Measurements from ENCODE around the gene USP12. TPM values are rescaled to one million over a fixed set of nuclear protein-coding genes. Genes with fewer than 3 reads are reported as not detected.

The USP12 gene
- total RNA-seq, 3 donors from 2014 or later (not counting 1 experiment from before 2014, with no cell fraction given): 44.3 to 55.3 (median 50.9) TPM

GRCh38 chr13:27038323-27038722 lies 133.3 kb downstream of the USP12 start:
- H3K27ac Mint-ChIP-seq: no peak overlapping the region
- Histone ChIP-seq H3K4me1 (ENCODE audit: control insufficient read depth, insufficient read depth, low read length) (peaks cover 7% of the 10 kb centered on the region), H3K27me3 (ENCODE audit: control insufficient read depth, insufficient read depth, low read length) (no peaks in the 10 kb centered on the region), H3K36me3 (ENCODE audit: control insufficient read depth, insufficient read depth, low read length) (no peaks in the 10 kb centered on the region), H3K9me3 (ENCODE audit: control insufficient read depth, insufficient read depth, low read length) (no peaks in the 10 kb centered on the region), H3K27ac (ENCODE audit: low read length) (no peak overlapping the region), H3K4me3 (ENCODE audit: low read length) (no peak overlapping the region)
- no peak overlapping the region for H3K4me3 Mint-ChIP-seq
- intact Hi-C loops (cut with micrococcal nuclease): no loop called here
- no peaks in the 10 kb centered on the region for H3K36me3 Mint-ChIP-seq
- no peaks in the 10 kb centered on the region for H3K9me3 Mint-ChIP-seq
- peaks cover 21 to 33% of the 10 kb centered on the region in 2 donors for H3K27me3 Mint-ChIP-seq (ENCODE audit: low read depth in 2 of 2)
- no peak for TF ChIP-seq CTCF (IDR thresholded peaks at IDR 0.05)
- peaks cover 9 to 10% of the 10 kb centered on the region in 2 donors for H3K4me1 Mint-ChIP-seq
- no CpG with 5 or more reads among the region's 5 CpGs for WGBS (ENCODE audit: insufficient coverage)
- DNase-seq (no peak), ATAC-seq (no peak)

- Mint-ChIP-seq H3K27me3 (ENCODE audit: low read depth in 2 of 2) (peaks cover 21 to 30% of the 10 kb centered on the region in 2 donors), H3K4me1 (peaks cover 9 to 10% of the 10 kb centered on the region in 2 donors), H3K4me3 (no peak overlapping the region), H3K27ac (no peak overlapping the region), H3K9me3 (no peaks in the 10 kb centered on the region), H3K36me3 (no peaks in the 10 kb centered on the region)
- H3K4me3 ChIP-seq (ENCODE audit: low read length): no peak overlapping the region
- H3K36me3 ChIP-seq (ENCODE audit: control insufficient read depth, insufficient read depth, low read length): no peaks in the 10 kb centered on the region
- H3K9me3 ChIP-seq (ENCODE audit: control insufficient read depth, insufficient read depth, low read length): no peaks in the 10 kb centered on the region
- H3K27ac ChIP-seq (ENCODE audit: low read length): no peak overlapping the region
- no peak for ATAC-seq
- H3K27me3 ChIP-seq (ENCODE audit: control insufficient read depth, insufficient read depth, low read length): no peaks in the 10 kb centered on the region
- intact Hi-C loops (cut with micrococcal nuclease): no loop called here
- H3K4me1 ChIP-seq (ENCODE audit: control insufficient read depth, insufficient read depth, low read length): peaks cover 7% of the 10 kb centered on the region
- no peak for TF ChIP-seq CTCF (IDR thresholded peaks at IDR 0.05)
- no peak for DNase-seq
- WGBS (ENCODE audit: insufficient coverage): 82% methylated on average over 5 of the region's 5 CpGs
Measured at GRCh38 chr13:27037571-27037970, 134.0 kb downstream of the USP12 start.

GRCh38 chr13:27037171-27037570 lies 134.4 kb downstream of the USP12 start:
- H3K36me3 ChIP-seq (ENCODE audit: control insufficient read depth, insufficient read depth, low read length): no peaks in the 10 kb centered on the region
- H3K4me3 ChIP-seq (ENCODE audit: low read length): no peak overlapping the region
- Mint-ChIP-seq H3K36me3 (no peaks in the 10 kb centered on the region), H3K9me3 (no peaks in the 10 kb centered on the region), H3K27ac (no peak overlapping the region), H3K4me3 (no peak overlapping the region), H3K27me3 (ENCODE audit: low read depth in 2 of 2) (peaks cover 21 to 30% of the 10 kb centered on the region in 2 donors), H3K4me1 (peaks cover 9 to 10% of the 10 kb centered on the region in 2 donors)
- H3K27ac ChIP-seq (ENCODE audit: low read length): no peak overlapping the region
- no peaks in the 10 kb centered on the region for H3K9me3 ChIP-seq (ENCODE audit: control insufficient read depth, insufficient read depth, low read length)
- WGBS (ENCODE audit: insufficient coverage): 83% methylated on average over 4 of the region's 4 CpGs
- no peaks in the 10 kb centered on the region for H3K27me3 ChIP-seq (ENCODE audit: control insufficient read depth, insufficient read depth, low read length)
- intact Hi-C loops (cut with micrococcal nuclease): no loop called here
- no peak for TF ChIP-seq CTCF (IDR thresholded peaks at IDR 0.05)
- ATAC-seq: no peak
- H3K4me1 ChIP-seq (ENCODE audit: control insufficient read depth, insufficient read depth, low read length): peaks cover 7% of the 10 kb centered on the region
- no peak for DNase-seq

GRCh38 chr13:27036236-27036981 lies 135.2 kb downstream of the USP12 start:
- DNase-seq (no peak), ATAC-seq (no peak)
- H3K27ac ChIP-seq (ENCODE audit: low read length): no peak overlapping the region
- Mint-ChIP-seq H3K36me3 (no peaks in the 10 kb centered on the region), H3K27me3 (ENCODE audit: low read depth in 2 of 2) (peaks cover 21 to 30% of the 10 kb centered on the region in 2 donors), H3K27ac (no peak overlapping the region), H3K4me3 (no peak overlapping the region), H3K9me3 (no peaks in the 10 kb centered on the region), H3K4me1 (peaks cover 9 to 10% of the 10 kb centered on the region in 2 donors)
- H3K4me1 ChIP-seq (ENCODE audit: control insufficient read depth, insufficient read depth, low read length): peaks cover 7% of the 10 kb centered on the region
- no peak for TF ChIP-seq CTCF (IDR thresholded peaks at IDR 0.05)
- no peak overlapping the region for H3K4me3 ChIP-seq (ENCODE audit: low read length)
- WGBS (ENCODE audit: insufficient coverage): 90% methylated on average over 8 of the region's 8 CpGs
- H3K36me3 ChIP-seq (ENCODE audit: control insufficient read depth, insufficient read depth, low read length): no peaks in the 10 kb centered on the region
- intact Hi-C loops (cut with micrococcal nuclease): no loop called here
- no peaks in the 10 kb centered on the region for H3K9me3 ChIP-seq (ENCODE audit: control insufficient read depth, insufficient read depth, low read length)
- no peaks in the 10 kb centered on the region for H3K27me3 ChIP-seq (ENCODE audit: control insufficient read depth, insufficient read depth, low read length)

All from natural killer cell (primary cell).